NCI-H526 treated with DMSO at 0.1 percent for 48 hours (cell line): Measurements from ENCODE around the gene PDX1.
"Not testable (repeated sequence)": the region's sequence is repeated elsewhere in the genome, so short reads cannot be mapped to it uniquely, and the experiment has no call there.

Experiments used
- DNase-seq: peaks from one replicate; lab custom pipeline; 2025; lab: John Stamatoyannopoulos, UW

Gene PDX1

GRCh38 chr13:27956576-27957300 is 36.9 kb downstream of the PDX1 start:
- no peak for DNase-seq

- DNase-seq: no peak
These were observed 40.2 kb downstream of the PDX1 start for GRCh38 chr13:27959976-27960361.

GRCh38 chr13:27960362-27961226 is 40.8 kb downstream of the PDX1 start:
- peak; percentile 85 for DNase-seq

GRCh38 chr13:27961227-27962085 is 41.7 kb downstream of the PDX1 start:
- no peak for DNase-seq

GRCh38 chr13:27962128-27962841 is 42.5 kb downstream of the PDX1 start:
- no peak for DNase-seq

- no peak for DNase-seq
These were observed 43.2 kb downstream of the PDX1 start for GRCh38 chr13:27962982-27963381.

GRCh38 chr13:27963491-27963890 is 43.7 kb downstream of the PDX1 start:
- DNase-seq: no peak

GRCh38 chr13:27964206-27964605 is 44.4 kb downstream of the PDX1 start:
- DNase-seq: not testable (repeated sequence)

GRCh38 chr13:27964741-27965323 is 45.0 kb downstream of the PDX1 start:
- DNase-seq: no peak

- DNase-seq: no peak
These were observed 45.5 kb downstream of the PDX1 start for GRCh38 chr13:27965343-27965739.

GRCh38 chr13:27965740-27966640 is 46.2 kb downstream of the PDX1 start:
- DNase-seq: peak; percentile 66

GRCh38 chr13:27966641-27967202 is 46.9 kb downstream of the PDX1 start:
- DNase-seq: peak; percentile 59

- DNase-seq: peak; percentile 30
These were observed 47.5 kb downstream of the PDX1 start for GRCh38 chr13:27967203-27967735.

- peak; percentile 55 for DNase-seq
These were observed 48.0 kb downstream of the PDX1 start for GRCh38 chr13:27967736-27968315.

GRCh38 chr13:27968316-27969081 is 48.7 kb downstream of the PDX1 start:
- DNase-seq: peak; percentile 62

GRCh38 chr13:27969082-27969865 is 49.5 kb downstream of the PDX1 start, which contains the start of gene CDX2:
Gene CDX2 (minus strand): TSS chr13:27969315. CDS start chr13:27969006, 309 bp downstream.
- peak; percentile 87 for DNase-seq

GRCh38 chr13:27969866-27970229 is 50.0 kb downstream of the PDX1 start:
- no peak for DNase-seq
